CD14-positive monocyte (primary cell): Measurements from ENCODE around the gene POR. TPM values are rescaled to one million over a fixed set of nuclear protein-coding genes. Genes with fewer than 3 reads are reported as not detected.

ENCODE experiments used
- DNase-seq, 3 donors: peaks; one replicate each; pipeline ENCODE4 v3.0.0-alpha.2; 2011 to 2022
- H2AFZ ChIP-seq: 2 replicates; pipeline ENCODE4 v1.6.0; 2012; ENCODE audit warnings: mild to moderate bottlenecking, low read depth, low read length, inconsistent platforms; ENCODE audit not compliant: insufficient read depth, poor library complexity, severe bottlenecking
- H3K27ac ChIP-seq, 2 donors: 1 replicate in 1 of 2; 2 replicates in 1 of 2; pipeline ENCODE4 v1.5.1; 2012 to 2013; ENCODE audit warnings: low read length in 2 of 2, control low read depth in 1 of 2, inconsistent platforms in 1 of 2, low read depth in 1 of 2, mild to moderate bottlenecking in 1 of 2
- H3K27me3 ChIP-seq, 2 donors: one replicate each; pipeline versions ENCODE4 v1.6.0 to v1.6.1; 2011 to 2013; ENCODE audit warnings: low read length in 2 of 2; ENCODE audit not compliant: control insufficient read depth in 2 of 2, insufficient read depth in 2 of 2
- H3K36me3 ChIP-seq, 2 donors: replicated peaks in 1 of 2; 1 replicate in 1 of 2; 2 replicates in 1 of 2; pipeline versions ENCODE4 v1.5.1 to v1.6.1; 2012 to 2013; ENCODE audit warnings: low read length in 2 of 2, control low read depth in 1 of 2, inconsistent platforms in 1 of 2, mild to moderate bottlenecking in 1 of 2; ENCODE audit not compliant: insufficient read depth in 2 of 2, control insufficient read depth in 1 of 2
- H3K4me1 ChIP-seq, 2 donors: 1 replicate in 1 of 2; 2 replicates in 1 of 2; pipeline versions ENCODE4 v1.5.1 to v1.6.1; 2012 to 2013; ENCODE audit warnings: low read length in 2 of 2, control low read depth in 1 of 2, inconsistent platforms in 1 of 2, mild to moderate bottlenecking in 1 of 2, moderate library complexity in 1 of 2; ENCODE audit not compliant: insufficient read depth in 2 of 2, control insufficient read depth in 1 of 2
- H3K4me2 ChIP-seq: replicated peaks from 2 replicates; pipeline ENCODE3; 2012; ENCODE audit warnings: low read length, moderate library complexity, mild to moderate bottlenecking; ENCODE audit not compliant: poor library complexity, severe bottlenecking; ENCODE audit errors: extremely low read depth
- H3K4me3 ChIP-seq, 3 experiments: fragments of 200-600 bp in 1 of 3; sonication (generic) in 1 of 3; replicated peaks in 1 of 3; 1 replicate in 2 of 3; 2 replicates in 1 of 3; pipeline ENCODE4 v1.5.1; 2011 to 2013; ENCODE audit warnings: low read length in 3 of 3, mild to moderate bottlenecking in 3 of 3, control low read depth in 2 of 3, low read depth in 2 of 3, inconsistent platforms in 1 of 3, moderate library complexity in 1 of 3
- H3K79me2 ChIP-seq: 2 replicates; pipeline ENCODE4 v1.6.0; 2012; ENCODE audit warnings: mild to moderate bottlenecking, control low read depth, inconsistent platforms, low read length, moderate library complexity; ENCODE audit not compliant: insufficient read depth
- H3K9ac ChIP-seq: 2 replicates; pipeline ENCODE4 v1.6.0; 2017; ENCODE audit warnings: low read length, mild to moderate bottlenecking; ENCODE audit not compliant: insufficient read depth, poor library complexity, severe bottlenecking
- H3K9me3 ChIP-seq, 2 donors: replicated peaks in 1 of 2; 1 replicate in 1 of 2; 2 replicates in 1 of 2; pipeline versions ENCODE4 v1.5.1 to v1.6.1; 2012 to 2013; ENCODE audit warnings: low read length in 2 of 2, control low read depth in 1 of 2; ENCODE audit not compliant: control insufficient read depth in 1 of 2, insufficient read depth in 1 of 2
- H4K20me1 ChIP-seq: 2 replicates; pipeline ENCODE4 v1.6.0; 2012; ENCODE audit warnings: mild to moderate bottlenecking, low read length, control low read depth, moderate library complexity; ENCODE audit not compliant: insufficient read depth
- H3K27ac Mint-ChIP-seq, 7 donors: one replicate each; pipeline ENCODE4 v1.8.0; 2020; ENCODE audit warnings: mild to moderate bottlenecking in 7 of 7, mixed read lengths in 7 of 7, moderate library complexity in 6 of 7, inconsistent platforms in 2 of 7
- H3K27me3 Mint-ChIP-seq, 3 donors: one replicate each; pipeline ENCODE4 v1.8.0; 2021 to 2022; ENCODE audit warnings: low read depth in 3 of 3, mild to moderate bottlenecking in 3 of 3, mixed read lengths in 3 of 3, moderate library complexity in 3 of 3, inconsistent platforms in 1 of 3
- H3K36me3 Mint-ChIP-seq, 2 donors: one replicate each; pipeline ENCODE4 v1.8.0; 2020; ENCODE audit warnings: mixed read lengths in 2 of 2, inconsistent platforms in 1 of 2, mild to moderate bottlenecking in 1 of 2
- H3K4me1 Mint-ChIP-seq: one replicate; pipeline ENCODE4 v1.8.0; 2020; ENCODE audit warnings: mild to moderate bottlenecking, mixed read lengths
- H3K4me3 Mint-ChIP-seq, 2 donors: one replicate each; pipeline ENCODE4 v1.8.0; 2020; ENCODE audit warnings: mild to moderate bottlenecking in 2 of 2, mixed read lengths in 2 of 2, moderate library complexity in 1 of 2
- H3K9me3 Mint-ChIP-seq, 7 donors: one replicate each; pipeline ENCODE4 v1.8.0; 2020 to 2022; ENCODE audit warnings: mixed read lengths in 7 of 7, mild to moderate bottlenecking in 6 of 7, moderate library complexity in 6 of 7, inconsistent platforms in 2 of 7
- CTCF ChIP-seq: fragments of 200-600 bp; IDR thresholded peaks from one replicate; pipeline ENCODE4 v1.8.0; 2022; ENCODE audit warnings: antibody characterized with exemption, mild to moderate bottlenecking
- WGBS: methylation state at CpG from one replicate; pipeline ENCODE4 v1.1.5; 2013; ENCODE audit warnings: missing lambda C conversion rate; ENCODE audit not compliant: insufficient coverage; 5-methylcytosine and 5-hydroxymethylcytosine counted together
- intact Hi-C, 2 donors: fragments of 100-400 bp; cut with micrococcal nuclease; formaldehyde crosslinking; loops; one replicate each; pipeline versions ENCODE4 v1.15.0 to v1.15.1; 2023
- polyA plus RNA-seq, 3 donors: library from polyadenylated mRNA; depleted of rRNA in 1 of 3; unstranded in 2 of 3; stranded (reverse) in 1 of 3; fragments of 300-500 nt in 2 of 3; fragments of >200 nt in 1 of 3; fragmentation: Illumina TruSeq in 2 of 3; gene quantifications; 1 replicate in 2 of 3; 2 replicates in 1 of 3; pipeline ENCODE4 v1.2.3, GENCODE V29; 2012 to 2021

POR gene
- polyA plus RNA-seq, 3 donors: 90.5 to 102 (median 98.1) TPM

DNA sequence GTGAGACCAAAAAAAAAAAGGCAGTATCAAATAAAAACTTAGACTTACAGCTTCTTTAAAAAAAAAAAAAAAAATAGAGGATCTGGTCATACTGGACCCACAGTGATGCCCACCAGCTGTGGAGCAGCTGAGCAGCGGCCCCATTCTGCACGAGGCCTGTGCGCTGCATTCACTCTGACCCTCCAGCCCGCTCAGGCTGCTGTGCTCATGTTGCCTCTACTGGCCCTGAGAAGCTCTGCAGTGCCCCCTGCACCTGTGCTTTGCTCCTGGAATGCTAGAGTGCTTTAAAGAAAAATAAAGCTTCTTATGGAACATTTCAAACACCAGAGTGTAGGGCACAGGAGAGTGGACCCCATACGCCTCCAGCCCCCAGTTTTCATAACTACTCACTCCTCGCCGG, 46.3 kb downstream of the POR start:
- intact Hi-C loops: no loop called here
- H3K4me1 ChIP-seq: peaks cover 11% of the 10 kb centered on the region in 2 donors

DNA sequence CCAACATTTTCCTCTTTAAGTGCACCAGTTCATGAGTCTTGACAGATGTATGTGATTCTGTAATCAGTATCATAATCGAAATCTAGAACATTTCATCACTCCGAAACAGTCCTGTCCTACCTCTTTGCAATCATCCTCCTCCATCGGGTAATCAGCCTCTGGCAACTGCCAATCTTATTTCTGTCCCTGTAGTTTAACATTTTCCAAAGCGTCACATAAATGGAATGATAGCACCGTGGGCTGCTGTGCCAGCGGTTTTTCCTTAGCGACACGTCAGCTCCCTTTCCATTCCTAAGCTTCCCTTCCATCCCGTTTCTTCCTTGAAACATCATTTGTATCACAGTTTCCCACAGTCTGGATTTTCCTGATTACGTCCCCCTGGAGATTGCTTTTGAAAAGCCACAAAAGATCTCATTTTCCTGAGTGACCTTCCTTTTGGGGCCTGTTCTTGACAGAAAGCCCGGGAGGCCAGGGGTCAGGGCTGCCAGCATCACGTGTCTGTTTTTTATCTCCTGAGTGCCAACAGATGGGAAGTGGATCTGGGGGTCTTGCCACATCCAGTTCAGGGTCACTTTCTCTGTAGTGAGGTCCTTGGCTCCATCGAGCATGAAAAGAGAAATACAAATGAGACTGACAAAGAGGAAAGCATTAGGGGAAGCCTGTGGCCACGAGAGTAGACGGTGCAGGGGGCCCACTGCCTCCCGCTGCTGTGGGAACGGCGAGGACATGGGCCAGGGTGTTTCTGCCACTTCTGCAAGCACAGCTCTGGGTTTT, 47.8 kb downstream of the POR start:
- Histone ChIP-seq H3K4me2 (no peak overlapping the region), H2AFZ (no peak overlapping the region), H3K27ac (peak overlapping the region in 1 of 2 donors; percentile 3), H3K4me3 (no peak overlapping the region), H3K79me2 (no peaks in the 10 kb centered on the region), H3K36me3 (peaks cover 29 to 75% of the 10 kb centered on the region in 2 donors), H3K4me1 (peaks cover 10 to 11% of the 10 kb centered on the region in 2 donors), H3K9ac (no peak overlapping the region), H3K9me3 (no peaks in the 10 kb centered on the region), H4K20me1 (peaks cover 45% of the 10 kb centered on the region), H3K27me3 (no peaks in the 10 kb centered on the region)
- Mint-ChIP-seq H3K4me3 (no peak overlapping the region), H3K27ac (no peak overlapping the region), H3K4me1 (peaks cover 20% of the 10 kb centered on the region), H3K27me3 (peaks cover 0 to 2% (median 0%) of the 10 kb centered on the region in 3 donors), H3K36me3 (peaks cover 66 to 80% of the 10 kb centered on the region in 2 donors), H3K9me3 (peaks cover 0 to 1% (median 0%) of the 10 kb centered on the region in 7 donors)
- no peak for TF ChIP-seq CTCF
- DNase-seq: no peak
- 51% methylated on average over 14 of the region's 18 CpGs for WGBS
- intact Hi-C loops: no loop called here

More for the DNA sequence above, 46.3 kb downstream of the POR start:
- Mint-ChIP-seq H3K9me3 (peaks cover 0 to 3% (median 0%) of the 10 kb centered on the region in 7 donors), H3K4me3 (no peak overlapping the region), H3K36me3 (peaks cover 67 to 85% of the 10 kb centered on the region in 2 donors), H3K27ac (peak overlapping the region in 1 of 7 donors; percentile 69), H3K4me1 (peaks cover 16% of the 10 kb centered on the region), H3K27me3 (peaks cover 0 to 2% (median 0%) of the 10 kb centered on the region in 3 donors)
- no peak overlapping the region for H3K4me2 ChIP-seq
- DNase-seq: no peak
- no peak overlapping the region for H3K4me3 ChIP-seq
- 97% methylated on average over 7 of the region's 7 CpGs for WGBS
- H4K20me1 ChIP-seq: peaks cover 31% of the 10 kb centered on the region
- peaks cover 38 to 84% of the 10 kb centered on the region in 2 donors for H3K36me3 ChIP-seq
- H3K27ac ChIP-seq: no peak overlapping the region
- H3K79me2 ChIP-seq: no peaks in the 10 kb centered on the region
- no peaks in the 10 kb centered on the region for H3K27me3 ChIP-seq
- no peaks in the 10 kb centered on the region for H3K9me3 ChIP-seq
- H2AFZ ChIP-seq: no peak overlapping the region
- H3K9ac ChIP-seq: no peak overlapping the region
- no peak for TF ChIP-seq CTCF
